Measurements from ENCODE around the gene ACAP1.
"Not testable (repeated sequence)": the region's sequence is repeated elsewhere in the genome, so short reads cannot be mapped to it uniquely, and the experiment has no call there.

The ACAP1 gene

DNA sequence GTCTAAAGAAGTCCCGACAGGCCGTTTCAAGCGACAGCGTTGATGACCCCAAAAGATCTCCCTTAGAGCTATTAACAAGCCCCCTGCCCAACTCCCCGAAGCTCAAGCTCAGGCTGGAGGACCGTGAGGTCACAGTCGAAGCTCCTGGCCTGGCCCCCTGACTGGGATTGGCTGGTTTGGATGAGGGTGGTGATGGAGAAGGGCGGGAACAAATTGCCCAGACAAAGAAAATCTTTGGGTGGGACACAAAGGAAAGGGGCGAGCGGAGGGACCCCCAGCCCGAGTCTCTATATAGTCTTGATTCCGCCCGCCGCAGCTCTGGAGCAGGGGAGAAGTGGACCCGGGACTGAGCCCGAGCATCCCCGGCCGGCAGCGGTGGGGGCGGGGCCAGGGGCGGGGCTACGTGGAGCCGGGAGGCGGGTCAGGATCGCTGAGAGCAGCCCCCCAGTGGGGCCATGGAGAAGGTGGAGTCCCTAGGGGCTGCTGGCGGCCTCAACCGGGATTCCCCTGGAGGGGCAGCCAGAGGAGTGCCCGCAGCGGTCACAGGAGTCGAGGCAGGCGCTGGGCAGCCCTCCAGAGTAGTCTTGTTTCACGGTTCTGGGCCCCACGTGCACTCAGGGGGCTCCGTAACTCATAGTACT lies 6.2 kb upstream of the ACAP1 start:
- DNase-seq (ENCODE audit: low read depth): no peak

DNA sequence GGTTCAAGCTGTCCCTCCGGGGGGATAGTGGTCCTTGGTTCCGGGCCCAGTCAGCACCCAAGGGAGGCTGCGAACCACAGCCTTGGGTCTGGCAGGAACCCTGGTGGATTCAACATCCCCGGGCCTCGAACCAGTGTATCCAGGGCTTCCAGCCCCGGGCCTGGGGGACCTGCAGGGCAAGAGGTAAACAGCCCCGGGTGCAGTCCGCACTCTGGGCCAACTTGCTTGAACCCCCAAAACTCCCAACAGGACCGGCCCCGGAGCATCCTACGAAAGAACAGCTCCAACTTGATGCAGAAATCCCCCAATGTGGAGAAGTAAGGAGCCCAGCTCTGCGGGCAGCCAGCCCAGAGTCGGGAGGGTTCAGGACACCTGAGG lies 5.7 kb upstream of the ACAP1 start:
- DNase-seq (ENCODE audit: low read depth): no peak

DNA sequence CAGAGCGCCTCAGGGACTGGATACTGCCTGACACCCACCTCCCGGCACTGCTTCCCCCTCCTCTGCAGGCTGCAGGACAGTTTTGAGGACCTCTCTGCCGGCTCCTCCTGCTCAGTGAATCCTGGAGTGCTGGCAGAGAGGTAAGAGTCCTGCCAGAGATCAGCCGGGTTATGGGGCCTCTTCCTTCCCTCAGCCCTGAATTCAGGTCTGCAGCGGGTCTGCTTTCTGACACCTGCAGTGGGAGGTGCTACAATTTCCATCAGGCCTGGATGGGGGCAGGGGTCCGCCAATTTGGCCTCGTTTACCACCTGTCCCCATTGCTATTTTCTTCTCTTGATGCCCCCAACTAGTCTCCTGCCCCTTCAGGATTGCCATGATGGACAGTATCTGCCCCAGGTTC lies 4.2 kb upstream of the ACAP1 start:
- no peak for DNase-seq (ENCODE audit: low read depth)

DNA sequence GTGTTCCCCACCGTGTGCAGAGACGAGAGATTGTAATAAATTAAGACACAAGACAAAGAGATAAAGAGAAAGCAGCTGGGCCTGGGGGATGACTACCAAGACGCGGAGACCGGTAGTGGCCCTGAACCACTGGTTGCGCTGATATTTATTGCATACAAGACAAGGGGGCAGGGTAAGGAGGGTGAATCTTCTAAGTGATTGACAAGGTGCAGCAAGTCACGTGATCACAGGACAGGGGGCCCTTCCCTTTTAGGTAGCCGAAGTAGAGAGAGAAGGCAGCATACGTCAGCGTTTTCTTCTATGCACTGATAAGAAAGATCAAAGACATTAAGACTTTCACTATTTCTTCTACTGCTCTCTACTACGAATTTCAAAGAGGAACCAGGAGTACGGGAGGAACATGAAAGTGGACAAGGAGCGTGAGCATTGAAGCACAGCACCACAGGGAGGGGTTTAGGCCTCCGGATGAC lies 3.7 kb upstream of the ACAP1 start:
- DNase-seq (ENCODE audit: low read depth): not testable (repeated sequence)

DNA sequence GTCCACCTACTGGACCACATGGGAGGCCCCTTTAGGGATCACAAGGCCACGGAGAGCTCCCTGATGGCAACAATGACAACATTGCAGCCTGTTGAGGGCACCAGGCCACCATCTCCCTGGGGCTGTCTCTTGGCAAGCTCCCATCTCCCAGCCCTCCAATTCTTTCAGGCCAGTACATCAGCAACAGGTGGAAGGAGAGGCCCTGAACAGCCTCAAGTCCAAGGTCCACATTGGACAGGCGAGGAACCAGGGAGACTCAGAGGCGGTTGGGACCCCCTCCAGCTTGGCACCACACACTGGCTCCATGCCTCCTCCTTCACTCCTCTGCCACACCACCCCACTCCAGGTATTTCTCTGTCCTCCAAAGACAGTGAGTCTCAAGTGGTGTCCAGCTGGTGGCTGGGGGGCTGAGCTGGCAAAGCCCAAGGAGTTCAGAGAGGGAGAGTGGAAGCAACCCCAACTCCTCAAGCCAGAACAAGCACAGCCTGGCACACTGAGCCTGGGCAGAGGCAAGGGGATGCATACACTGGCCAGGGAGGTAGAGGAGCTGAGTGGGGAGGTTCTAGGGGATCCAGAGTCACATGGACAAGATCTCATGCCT lies 1.3 kb upstream of the ACAP1 start:
- no peak for DNase-seq (ENCODE audit: low read depth)

DNA sequence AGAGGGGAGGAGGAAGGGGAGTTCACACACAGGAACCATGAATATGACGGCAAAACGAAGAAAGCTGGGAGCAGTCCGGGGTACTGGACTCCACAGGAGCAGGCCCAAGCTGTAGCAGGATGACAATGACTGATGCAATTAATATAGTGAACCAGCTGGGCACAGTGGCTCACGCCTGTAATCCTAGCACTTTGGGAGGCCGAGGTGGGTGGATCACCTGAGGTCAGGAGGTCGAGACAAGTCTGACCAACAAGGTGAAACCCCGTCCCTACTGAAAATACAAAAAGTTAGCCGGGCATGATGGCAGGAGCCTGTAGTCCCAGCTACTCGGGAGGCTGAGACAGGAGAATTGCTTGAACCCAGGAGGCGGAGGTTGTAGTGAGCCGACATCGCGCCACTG lies 564 bp upstream of the ACAP1 start:
- DNase-seq (ENCODE audit: low read depth): not testable (repeated sequence)

DNA sequence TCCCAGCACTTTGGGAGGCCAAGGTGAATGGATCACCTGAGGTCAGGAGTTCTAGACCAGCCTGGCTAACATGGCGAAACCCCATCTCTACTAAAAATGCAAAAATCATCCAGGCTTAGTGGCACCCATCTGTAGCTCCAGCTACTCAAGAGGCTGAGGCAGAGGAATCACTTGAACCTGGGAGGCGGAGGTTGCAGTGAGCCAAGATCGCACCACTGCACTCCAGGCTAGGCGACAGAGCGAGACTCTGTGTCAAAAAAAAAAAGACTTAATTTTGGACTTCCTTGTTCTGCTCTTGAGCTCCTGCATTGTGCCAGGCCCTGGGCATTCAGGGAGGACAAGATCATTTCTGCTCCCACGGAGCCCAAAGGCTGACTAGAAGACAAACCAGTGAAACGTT lies 1.3 kb downstream of the ACAP1 start:
- DNase-seq (ENCODE audit: low read depth): not testable (repeated sequence)

DNA sequence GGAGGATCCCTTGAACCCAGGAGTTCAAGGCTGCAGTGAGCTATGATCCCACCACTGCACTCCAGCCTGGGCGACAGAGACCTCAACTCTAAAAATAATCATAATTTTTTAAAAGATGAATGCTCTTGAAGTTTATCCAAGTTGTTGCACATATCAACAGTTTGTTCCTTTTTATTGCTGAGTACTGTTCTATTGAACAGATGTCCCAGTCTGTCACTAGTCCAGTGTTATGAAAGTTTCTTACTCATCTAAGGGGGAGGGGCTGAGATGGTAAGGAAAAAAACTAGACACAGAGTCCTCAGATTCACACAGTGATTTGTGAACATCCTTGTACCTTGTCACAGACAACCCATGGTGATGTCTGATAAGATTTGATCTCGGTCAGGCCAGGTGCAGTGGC lies 3.9 kb downstream of the ACAP1 start:
- no peak for DNase-seq (ENCODE audit: low read depth)

DNA sequence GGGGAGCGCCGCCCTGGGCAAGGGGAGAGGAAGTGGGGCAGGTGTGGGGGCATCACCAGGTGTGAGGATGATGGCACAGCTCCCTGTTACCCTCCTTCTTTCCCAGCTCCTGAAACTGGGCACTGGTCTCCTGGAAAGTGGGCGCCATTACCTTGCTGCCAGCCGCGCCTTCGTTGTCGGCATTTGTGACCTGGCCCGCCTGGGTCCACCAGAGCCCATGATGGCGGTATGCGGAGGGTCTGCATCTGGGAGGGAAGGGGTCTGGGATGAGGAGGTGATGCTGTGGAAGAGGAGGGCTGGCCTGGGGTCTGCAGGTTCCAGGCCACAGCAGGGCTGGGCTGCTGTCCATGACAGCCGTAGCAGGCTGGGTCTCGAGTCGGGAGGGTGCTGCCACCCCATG lies 5.5 kb downstream of the ACAP1 start:
- no peak for DNase-seq (ENCODE audit: low read depth)

DNA sequence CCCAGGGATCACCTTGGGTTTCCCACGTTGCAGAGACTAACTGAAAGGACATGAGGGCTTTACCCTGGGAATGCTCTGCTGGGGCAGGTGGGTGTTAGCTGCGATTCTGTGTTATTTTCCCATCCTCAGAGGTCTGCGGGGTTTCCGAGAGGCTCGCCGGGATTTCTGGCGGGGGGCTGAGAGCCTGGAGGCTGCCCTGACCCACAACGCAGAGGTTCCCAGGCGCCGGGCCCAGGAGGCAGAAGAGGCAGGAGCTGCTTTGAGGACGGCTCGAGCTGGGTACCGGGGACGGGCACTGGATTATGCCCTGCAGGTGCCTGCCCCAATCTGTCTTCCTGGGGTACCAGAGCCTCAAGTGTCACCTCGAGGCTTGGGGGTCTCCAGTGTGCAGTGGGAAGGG lies 6.9 kb downstream of the ACAP1 start:
- no peak for DNase-seq (ENCODE audit: low read depth)

DNA sequence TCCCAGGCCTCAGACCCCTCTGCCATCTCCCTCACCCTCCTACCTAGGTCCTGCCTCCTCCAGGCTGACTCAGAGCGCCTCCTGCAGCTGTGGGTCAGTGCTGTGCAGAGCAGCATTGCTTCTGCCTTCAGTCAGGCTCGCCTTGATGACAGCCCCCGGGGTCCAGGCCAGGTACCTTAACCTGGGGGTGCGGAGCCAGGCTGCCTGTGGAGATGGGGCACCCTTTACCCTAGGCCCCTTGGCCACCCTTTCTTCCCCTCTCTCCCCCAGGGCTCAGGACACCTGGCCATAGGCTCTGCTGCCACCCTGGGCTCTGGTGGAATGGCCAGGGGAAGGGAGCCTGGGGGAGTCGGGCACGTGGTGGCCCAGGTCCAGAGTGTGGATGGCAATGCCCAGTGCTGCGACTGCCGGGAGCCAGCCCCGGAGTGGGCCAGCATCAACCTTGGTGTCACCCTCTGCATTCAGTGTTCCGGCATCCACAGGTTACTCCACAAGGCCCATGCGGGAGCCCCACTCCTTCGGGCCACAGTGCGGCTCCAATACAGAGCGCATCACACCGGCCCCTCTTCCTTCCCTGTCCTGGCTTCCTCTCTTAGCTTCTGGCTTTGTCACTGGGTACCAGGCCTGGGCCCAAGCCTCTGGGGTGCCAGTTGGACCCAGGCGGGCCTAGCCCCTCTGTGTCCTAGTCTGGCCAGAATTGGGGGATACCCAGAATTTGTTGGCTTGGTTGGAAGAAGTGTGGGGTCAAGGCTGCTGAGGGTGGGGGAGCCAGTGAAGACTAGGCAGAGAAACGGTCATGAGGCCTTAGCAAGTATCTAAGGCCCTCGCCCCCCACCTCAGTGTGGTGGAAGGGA lies 10.7 kb downstream of the ACAP1 start:
- no peak for DNase-seq (ENCODE audit: low read depth)

DNA sequence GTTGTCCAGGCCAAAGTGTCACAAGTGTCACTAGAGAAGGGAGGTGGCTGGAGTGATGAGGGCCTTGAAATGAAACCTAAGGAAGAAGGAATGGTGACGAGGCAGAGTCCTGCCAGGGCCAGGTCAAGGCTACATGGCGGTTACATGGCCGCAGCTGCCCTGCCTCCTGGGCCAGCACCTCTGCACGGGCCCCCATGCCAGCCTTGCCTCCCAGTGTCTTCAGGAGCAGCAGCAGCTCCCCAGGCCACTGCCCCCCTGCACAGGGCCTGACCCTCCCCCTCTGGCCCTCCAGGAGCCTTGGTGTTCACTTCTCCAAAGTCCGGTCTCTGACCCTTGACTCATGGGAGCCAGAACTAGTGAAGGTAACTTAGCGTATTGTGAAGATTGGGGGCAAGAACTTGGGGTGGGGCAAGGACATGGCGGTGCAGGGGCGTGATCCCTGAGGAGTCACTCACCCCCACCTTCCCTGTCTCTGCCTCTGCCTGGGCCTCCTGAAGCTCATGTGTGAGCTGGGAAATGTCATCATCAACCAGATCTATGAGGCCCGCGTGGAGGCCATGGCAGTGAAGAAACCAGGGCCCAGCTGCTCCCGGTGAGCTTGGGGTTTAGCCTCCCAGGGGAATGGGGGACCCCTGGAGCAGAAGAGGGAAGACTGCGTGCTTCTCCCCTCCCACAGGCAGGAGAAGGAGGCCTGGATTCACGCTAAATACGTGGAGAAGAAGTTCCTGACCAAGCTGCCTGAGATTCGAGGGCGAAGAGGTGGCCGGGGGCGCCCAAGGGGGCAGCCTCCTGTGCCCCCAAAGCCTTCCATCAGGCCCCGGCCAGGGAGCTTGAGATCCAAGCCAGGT lies 11.5 kb downstream of the ACAP1 start:
- DNase-seq (ENCODE audit: low read depth): no peak

DNA sequence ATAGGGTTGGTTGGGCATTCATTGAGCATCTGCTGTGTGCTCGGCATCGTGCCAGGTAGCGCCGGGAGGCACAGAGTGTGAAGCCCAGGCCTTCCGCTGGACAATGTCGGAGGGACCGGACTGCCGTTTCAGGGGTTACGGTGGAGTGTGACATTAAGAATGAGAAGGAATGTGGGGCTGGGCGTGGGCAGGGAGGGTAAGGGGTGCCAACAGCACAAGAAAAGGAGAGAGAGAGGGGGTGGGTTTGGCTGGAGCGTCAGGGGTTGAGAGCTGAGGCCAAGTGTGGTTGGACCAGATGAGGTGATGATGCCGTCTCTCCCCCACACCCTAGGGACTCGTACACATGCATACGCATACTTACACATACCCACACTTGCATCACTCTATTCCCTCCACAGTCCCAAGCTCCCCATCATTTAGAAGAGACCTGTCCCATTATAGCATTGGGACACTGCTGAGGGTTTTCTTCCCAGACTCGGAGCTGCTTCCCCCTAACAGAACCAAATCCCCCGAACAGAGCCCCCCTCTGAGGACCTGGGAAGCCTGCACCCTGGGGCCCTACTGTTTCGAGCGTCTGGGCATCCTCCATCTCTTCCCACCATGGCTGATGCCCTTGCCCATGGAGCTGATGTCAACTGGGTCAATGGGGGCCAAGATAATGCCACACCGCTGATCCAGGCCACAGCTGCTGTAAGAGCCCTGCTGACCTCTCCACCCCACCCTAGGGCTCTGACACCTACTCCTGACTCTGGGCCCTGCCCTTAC lies 12.3 kb downstream of the ACAP1 start:
- no peak for DNase-seq (ENCODE audit: low read depth)

DNA sequence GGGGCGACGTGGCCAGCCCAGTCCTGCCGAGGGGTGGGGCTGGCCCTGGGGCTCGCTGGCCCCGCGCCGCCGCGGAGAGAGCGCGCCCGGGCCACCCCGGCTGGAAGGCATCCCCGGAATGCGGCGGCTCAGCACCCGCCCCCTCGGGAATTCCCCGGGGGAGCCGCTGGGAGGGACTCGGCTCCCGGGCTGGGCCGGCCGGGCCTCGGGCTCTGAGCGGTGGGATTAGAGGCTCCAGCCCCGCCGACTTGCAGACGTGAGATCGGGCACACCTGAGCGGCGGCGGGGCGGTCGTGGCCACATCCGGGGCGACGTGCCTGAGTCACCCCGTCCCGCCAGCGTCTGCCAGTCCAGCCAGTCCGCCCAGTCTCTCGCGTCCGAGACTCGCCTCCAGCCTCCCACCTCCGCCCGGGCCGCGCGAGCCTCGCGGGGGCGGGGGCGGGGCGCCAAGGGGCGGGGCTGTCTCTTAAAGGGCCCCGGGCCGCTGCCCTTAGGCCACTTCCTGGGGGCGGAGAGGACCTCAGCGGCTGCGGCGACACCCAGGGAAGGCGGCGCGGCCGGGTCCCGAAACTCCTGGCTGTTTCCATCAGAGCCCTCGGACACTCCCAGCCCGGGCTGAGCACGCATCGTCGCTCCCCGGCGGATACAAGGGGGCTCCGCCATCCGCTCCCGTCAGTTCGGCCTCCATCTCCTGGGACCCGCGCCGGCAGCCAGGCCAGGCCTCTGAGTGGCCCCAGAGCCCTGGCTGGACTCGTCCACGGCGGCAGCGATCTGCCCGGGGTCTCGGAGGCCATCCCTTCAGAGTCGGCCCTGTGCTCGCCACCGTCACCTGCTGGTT lies 15.6 kb downstream of the ACAP1 start, which contains the start of gene KCTD11:
KCTD11 (plus strand) TSS at position 498 of the 838 bp plus-strand sequence.
- DNase-seq (ENCODE audit: low read depth): no peak

DNA sequence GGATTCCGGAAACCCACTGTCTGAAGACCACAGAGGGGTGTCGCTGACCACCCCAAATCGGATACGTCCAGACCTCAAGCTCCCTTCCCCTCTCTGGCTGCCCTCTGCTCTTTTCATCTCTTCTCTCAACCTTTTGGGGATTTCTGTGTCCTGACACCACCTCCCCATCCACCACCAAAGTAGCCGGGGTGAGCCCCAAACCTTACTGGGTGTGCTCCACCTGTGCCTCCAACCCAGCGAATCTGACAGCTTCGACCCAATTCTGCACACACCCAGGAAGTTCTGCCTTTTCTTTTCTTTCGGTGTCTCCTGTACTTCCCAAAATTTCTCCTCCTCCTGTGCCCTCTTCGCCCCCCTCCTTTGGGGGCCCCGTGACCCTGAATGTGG lies 16.2 kb downstream of the ACAP1 start:
- no peak for DNase-seq (ENCODE audit: low read depth)

DNA sequence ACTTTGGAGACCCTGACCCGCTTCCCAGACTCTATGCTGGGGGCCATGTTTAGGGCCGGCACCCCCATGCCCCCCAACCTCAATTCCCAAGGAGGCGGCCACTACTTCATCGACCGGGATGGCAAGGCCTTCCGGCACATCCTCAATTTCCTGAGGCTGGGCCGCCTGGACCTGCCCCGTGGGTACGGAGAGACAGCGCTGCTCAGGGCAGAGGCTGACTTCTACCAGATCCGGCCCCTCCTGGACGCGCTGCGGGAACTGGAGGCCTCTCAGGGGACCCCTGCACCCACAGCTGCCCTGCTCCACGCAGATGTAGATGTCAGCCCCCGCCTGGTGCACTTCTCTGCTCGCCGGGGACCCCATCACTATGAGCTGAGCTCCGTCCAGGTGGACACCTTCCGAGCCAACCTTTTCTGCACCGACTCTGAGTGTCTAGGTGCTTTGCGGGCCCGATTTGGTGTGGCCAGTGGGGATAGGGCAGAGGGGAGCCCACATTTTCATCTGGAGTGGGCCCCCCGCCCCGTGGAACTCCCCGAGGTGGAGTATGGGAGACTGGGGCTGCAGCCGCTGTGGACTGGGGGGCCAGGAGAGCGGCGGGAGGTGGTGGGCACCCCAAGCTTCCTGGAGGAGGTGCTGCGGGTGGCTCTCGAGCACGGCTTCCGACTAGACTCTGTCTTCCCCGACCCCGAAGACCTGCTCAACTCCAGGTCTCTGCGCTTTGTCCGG lies 16.7 kb downstream of the ACAP1 start:
- no peak for DNase-seq (ENCODE audit: low read depth)

DNA sequence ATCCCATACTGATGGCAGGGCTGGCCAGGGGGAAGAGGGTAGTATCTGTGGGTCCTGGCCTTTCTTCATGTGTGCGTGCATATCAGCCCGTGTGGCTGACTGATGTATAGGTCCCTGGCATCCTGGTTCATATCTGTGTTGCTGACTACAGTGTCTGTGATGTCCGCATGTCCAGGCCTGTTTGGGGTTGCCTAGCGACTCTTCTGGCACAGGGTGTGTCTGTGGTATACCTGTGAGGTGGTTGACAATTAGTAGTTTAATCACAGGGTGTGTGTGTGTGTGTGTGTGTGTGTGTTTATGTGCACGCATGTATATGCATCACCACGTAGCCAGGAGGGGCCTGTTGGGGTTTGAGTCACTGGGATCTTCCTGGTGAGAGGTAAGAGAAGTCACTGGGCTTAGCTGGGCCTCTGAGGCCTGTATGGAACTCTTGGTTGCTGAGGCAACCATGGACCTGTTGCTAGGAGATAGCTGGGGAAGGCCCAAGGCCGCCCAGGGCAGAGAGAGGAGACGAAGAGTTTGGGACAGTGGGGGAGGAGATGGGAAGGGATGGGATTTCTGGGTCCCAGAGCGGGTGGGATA lies 18.0 kb downstream of the ACAP1 start:
- no peak for DNase-seq (ENCODE audit: low read depth)

DNA sequence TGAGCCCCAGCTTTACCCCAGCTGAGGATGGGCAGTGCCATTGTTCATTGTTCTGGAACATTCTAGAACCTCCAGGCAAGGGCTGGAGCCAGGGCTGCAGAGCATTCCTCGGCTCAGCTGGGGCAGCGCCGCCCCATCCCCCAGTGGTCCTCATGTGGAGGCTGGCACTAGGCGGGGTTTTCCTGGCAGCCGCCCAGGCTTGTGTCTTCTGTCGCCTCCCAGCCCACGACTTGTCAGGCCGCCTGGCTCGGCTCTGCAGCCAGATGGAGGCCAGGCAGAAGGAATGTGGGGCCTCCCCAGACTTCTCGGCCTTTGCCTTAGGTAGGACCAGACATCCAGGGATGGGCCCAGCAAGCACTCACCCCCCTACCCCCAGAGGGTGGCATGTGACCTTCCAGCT lies 18.7 kb downstream of the ACAP1 start, which contains the start of gene TMEM95:
TMEM95 (plus strand) TSS at position 104 of the 400 bp plus-strand sequence; CDS start at position 153, 49 bp downstream.
- no peak for DNase-seq (ENCODE audit: low read depth)

DNA sequence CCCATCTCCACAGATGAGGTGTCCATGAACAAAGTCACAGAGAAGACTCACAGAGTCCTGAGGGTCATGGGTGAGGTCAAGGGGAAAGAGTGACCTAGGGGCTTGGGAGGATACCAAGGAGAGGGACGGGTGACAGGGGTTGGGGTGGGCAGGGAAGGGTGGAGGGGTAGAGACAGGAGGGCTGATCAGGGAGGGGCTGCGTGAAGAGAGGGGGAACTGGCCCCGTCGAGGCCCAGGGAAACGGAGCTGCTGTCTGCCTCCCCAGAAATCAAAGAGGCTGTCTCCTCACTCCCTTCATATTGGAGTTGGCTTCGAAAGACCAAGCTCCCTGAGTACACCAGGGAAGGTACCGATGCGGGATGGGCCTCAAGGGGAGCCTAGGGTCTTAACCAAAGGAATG lies 19.2 kb downstream of the ACAP1 start:
- DNase-seq (ENCODE audit: low read depth): no peak
